OCI-M2 (cell line): ENCODE measurements around the gene FHOD3.

Experiments
- DNase-seq: peaks from one replicate; lab custom pipeline; 2025; ENCODE audit not compliant: unreplicated experiment; lab: John Stamatoyannopoulos, UW

Gene FHOD3

GRCh38 chr18:36297417-36298125 is at the start of gene FHOD3:
FHOD3 (plus strand) TSS chr18:36297713; CDS start chr18:36297836, 123 bp downstream.
- no peak for DNase-seq

- no peak for DNase-seq
Measured at GRCh38 chr18:36249392-36249791, 48.1 kb upstream of the FHOD3 start.

- DNase-seq = no peak
Measured at GRCh38 chr18:36250827-36251226, 46.7 kb upstream of the FHOD3 start.

GRCh38 chr18:36255072-36255698 is 42.3 kb upstream of the FHOD3 start:
- no peak for DNase-seq

GRCh38 chr18:36256094-36256493 is 41.4 kb upstream of the FHOD3 start:
- no peak for DNase-seq

- DNase-seq = no peak
Measured at GRCh38 chr18:36262971-36263370, 34.5 kb upstream of the FHOD3 start.

GRCh38 chr18:36264283-36264682 is 33.2 kb upstream of the FHOD3 start:
- no peak for DNase-seq

- peak; percentile 5 for DNase-seq
Measured at GRCh38 chr18:36265015-36265414, 32.5 kb upstream of the FHOD3 start.

- no peak for DNase-seq
Measured at GRCh38 chr18:36269157-36269556, 28.4 kb upstream of the FHOD3 start.

GRCh38 chr18:36271153-36271552 is 26.4 kb upstream of the FHOD3 start:
- DNase-seq = no peak

- no peak for DNase-seq
Measured at GRCh38 chr18:36273347-36273746, 24.2 kb upstream of the FHOD3 start.

- DNase-seq = no peak
Measured at GRCh38 chr18:36274083-36274715, 23.3 kb upstream of the FHOD3 start.

- no peak for DNase-seq
Measured at GRCh38 chr18:36275561-36275960, 22.0 kb upstream of the FHOD3 start.

- DNase-seq = no peak
Measured at GRCh38 chr18:36279001-36279400, 18.5 kb upstream of the FHOD3 start.

- no peak for DNase-seq
Measured at GRCh38 chr18:36281936-36282335, 15.6 kb upstream of the FHOD3 start.

GRCh38 chr18:36283448-36283847 is 14.1 kb upstream of the FHOD3 start:
- no peak for DNase-seq

- no peak for DNase-seq
Measured at GRCh38 chr18:36284268-36284667, 13.2 kb upstream of the FHOD3 start.

- peak; percentile 10 for DNase-seq
Measured at GRCh38 chr18:36284671-36285295, 12.7 kb upstream of the FHOD3 start.

GRCh38 chr18:36287653-36288052 is 9.9 kb upstream of the FHOD3 start:
- no peak for DNase-seq

GRCh38 chr18:36288689-36289088 is 8.8 kb upstream of the FHOD3 start:
- DNase-seq = no peak

GRCh38 chr18:36294031-36294430 is 3.5 kb upstream of the FHOD3 start:
- no peak for DNase-seq

GRCh38 chr18:36295214-36295613 is 2.3 kb upstream of the FHOD3 start:
- DNase-seq = no peak
